Measurements from ENCODE around the gene NKX1-1. TPM values are rescaled to one million over a fixed set of nuclear protein-coding genes. Genes with fewer than 3 reads are reported as not detected.

Gene NKX1-1
- total RNA-seq = not detected in 2 replicates
- long read RNA-seq = 0 reads

- Mint-ChIP-seq H3K27ac (no peak within 1 kb of the TSS), H3K4me1 (ENCODE audit: low read depth) (no peaks in the 10 kb centered on the region), H3K4me3 (ENCODE audit: low read depth) (no peak within 1 kb of the TSS), H3K36me3 (ENCODE audit: insufficient read depth) (peaks cover 4% of the 10 kb centered on the region), H3K27me3 (peaks cover 38% of the 10 kb centered on the region), H3K9me3 (ENCODE audit: low read depth) (no peaks in the 10 kb centered on the region)
- no peak for DNase-seq (ENCODE audit: low spot score, unreplicated experiment)
- TF ChIP-seq CTCF (IDR thresholded peaks at IDR 0.05; ENCODE audit: unreplicated experiment) = no peak
These were observed at the start of gene NKX1-1 for GRCh38 chr4:1406394-1406980. Gene NKX1-1, minus strand, starts transcription at chr4:1406442. Its CDS starts 0 bp downstream, at chr4:1406442.

- Mint-ChIP-seq H3K27me3 (peaks cover 29% of the 10 kb centered on the region), H3K9me3 (ENCODE audit: low read depth) (peaks cover 25% of the 10 kb centered on the region), H3K4me3 (ENCODE audit: low read depth) (no peak overlapping the region), H3K4me1 (ENCODE audit: low read depth) (no peaks in the 10 kb centered on the region), H3K36me3 (ENCODE audit: insufficient read depth) (no peaks in the 10 kb centered on the region), H3K27ac (no peak overlapping the region)
- TF ChIP-seq CTCF (IDR thresholded peaks at IDR 0.05; ENCODE audit: unreplicated experiment) = no peak
- no peak for DNase-seq (ENCODE audit: low spot score, unreplicated experiment)
These were observed 47.5 kb upstream of the NKX1-1 start for GRCh38 chr4:1453731-1454130.

DNA sequence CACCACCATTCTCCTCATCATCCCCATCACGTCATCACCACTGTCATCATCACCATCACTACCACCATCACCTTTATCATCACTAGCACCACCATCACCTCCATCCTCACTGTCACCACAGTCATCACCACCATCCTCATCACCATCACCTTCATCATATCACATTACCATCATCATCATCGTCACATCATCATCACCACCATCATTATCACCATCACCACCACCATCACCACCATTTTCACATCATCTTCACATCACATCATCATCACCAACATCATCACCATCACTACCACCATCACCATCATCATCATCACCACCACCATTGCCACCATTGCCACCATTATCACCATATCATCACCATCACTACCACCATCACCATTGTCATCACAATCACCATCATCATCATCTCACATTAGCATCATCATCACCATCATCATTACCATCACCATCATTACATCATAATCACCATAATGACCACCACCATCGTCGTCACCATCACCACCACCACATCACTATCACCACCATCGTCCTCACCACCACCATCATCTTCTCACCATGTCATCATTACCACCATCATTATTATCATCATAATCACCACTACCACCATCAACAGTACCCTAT lies 46.3 kb upstream of the NKX1-1 start:
- H3K9me3 Mint-ChIP-seq (ENCODE audit: low read depth) = peaks cover 25% of the 10 kb centered on the region
- H3K4me3 Mint-ChIP-seq (ENCODE audit: low read depth) = no peak overlapping the region
- H3K27ac Mint-ChIP-seq = no peak overlapping the region
- peaks cover 19% of the 10 kb centered on the region for H3K27me3 Mint-ChIP-seq
- H3K36me3 Mint-ChIP-seq (ENCODE audit: insufficient read depth) = no peaks in the 10 kb centered on the region
- no peak for TF ChIP-seq CTCF (IDR thresholded peaks at IDR 0.05; ENCODE audit: unreplicated experiment)
- DNase-seq (ENCODE audit: low spot score, unreplicated experiment) = no peak
- no peaks in the 10 kb centered on the region for H3K4me1 Mint-ChIP-seq (ENCODE audit: low read depth)

DNA sequence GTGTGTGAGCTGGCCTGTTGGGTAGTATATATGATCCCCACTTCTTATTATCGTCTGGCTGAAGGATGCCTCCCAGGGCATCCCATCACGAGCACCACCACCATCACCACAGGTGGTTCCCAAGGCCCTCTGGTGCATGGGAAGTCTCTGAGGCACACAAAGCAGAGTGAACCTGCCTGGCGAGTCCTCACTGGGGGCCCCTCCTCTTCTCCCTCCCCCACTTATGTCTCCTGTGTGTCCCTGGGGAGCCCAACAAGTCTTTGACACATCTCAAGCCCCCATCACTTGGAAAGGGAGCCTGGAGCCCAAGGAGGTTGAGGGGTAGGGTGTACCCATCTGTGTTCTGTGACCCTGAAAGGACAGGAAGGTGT lies 45.5 kb upstream of the NKX1-1 start:
- Mint-ChIP-seq H3K27me3 (peaks cover 11% of the 10 kb centered on the region), H3K9me3 (ENCODE audit: low read depth) (peaks cover 22% of the 10 kb centered on the region), H3K27ac (no peak overlapping the region), H3K4me3 (ENCODE audit: low read depth) (no peak overlapping the region), H3K4me1 (ENCODE audit: low read depth) (no peaks in the 10 kb centered on the region), H3K36me3 (ENCODE audit: insufficient read depth) (no peaks in the 10 kb centered on the region)
- no peak for TF ChIP-seq CTCF (IDR thresholded peaks at IDR 0.05; ENCODE audit: unreplicated experiment)
- DNase-seq (ENCODE audit: low spot score, unreplicated experiment) = no peak

GRCh38 chr4:1451106-1451751 lies 45.0 kb upstream of the NKX1-1 start:
- no peak for DNase-seq (ENCODE audit: low spot score, unreplicated experiment)
- Mint-ChIP-seq H3K4me3 (ENCODE audit: low read depth) (no peak overlapping the region), H3K27ac (no peak overlapping the region), H3K36me3 (ENCODE audit: insufficient read depth) (no peaks in the 10 kb centered on the region), H3K9me3 (ENCODE audit: low read depth) (peaks cover 21% of the 10 kb centered on the region), H3K27me3 (peaks cover 9% of the 10 kb centered on the region), H3K4me1 (ENCODE audit: low read depth) (no peaks in the 10 kb centered on the region)
- TF ChIP-seq CTCF (IDR thresholded peaks at IDR 0.05; ENCODE audit: unreplicated experiment) = no peak

All from progenitor cell of endocrine pancreas (in vitro differentiated cells).